Stomach (tissue), 4 donors: Measurements from ENCODE around the gene TRAPPC6A.

ENCODE experiments used
- CTCF ChIP-seq, 7 experiments: fragments of 450-650 bp in 4 of 7; fragments of 200-600 bp in 3 of 7; sonication (generic) in 3 of 7; IDR thresholded peaks; one replicate each; pipeline ENCODE4 v1.5.1; 2016 to 2019; ENCODE audit warnings: antibody characterized with exemption in 7 of 7, control low read depth in 2 of 7, mild to moderate bottlenecking in 1 of 7
- EP300 ChIP-seq: sonication (generic); formaldehyde crosslinking; IDR thresholded peaks from one replicate; pipeline ENCODE4 v1.6.1; 2017; ENCODE audit warnings: antibody characterized with exemption
- POLR2A ChIP-seq, 4 donors: fragments of 450-650 bp; IDR thresholded peaks; one replicate each; pipeline ENCODE4 v1.6.1; 2016; ENCODE audit warnings: antibody characterized with exemption in 4 of 4, control low read depth in 2 of 4, mild to moderate bottlenecking in 1 of 4, moderate library complexity in 1 of 4

- TF ChIP-seq CTCF (IDR thresholded peaks at IDR 0.05): no peak
- TF ChIP-seq POLR2A (IDR thresholded peaks at IDR 0.05): no peak
- no peak for TF ChIP-seq EP300
These were observed 2.9 kb upstream of the TRAPPC6A start for GRCh38 chr19:45180936-45181335.
